Smooth muscle cell (in vitro differentiated cells): ENCODE data around the gene ASB2. TPM values are rescaled to one million over a fixed set of nuclear protein-coding genes. Genes with fewer than 3 reads are reported as not detected.

Source experiments
- DNase-seq: peaks from one replicate; lab custom pipeline; 2025; ENCODE audit not compliant: unreplicated experiment; lab: John Stamatoyannopoulos, UW
- H2AFZ ChIP-seq: fragments of 200-600 bp; sonication (generic); 2 replicates; pipeline ENCODE4 v1.6.0; 2016; ENCODE audit warnings: antibody characterized with exemption, low read depth, mild to moderate bottlenecking
- H3F3A ChIP-seq: fragments of 200-600 bp; sonication (generic); 2 replicates; pipeline ENCODE4 v1.6.0; 2017; ENCODE audit warnings: antibody characterized with exemption, low read depth
- H3K27ac ChIP-seq: fragments of 200-600 bp; sonication (generic); 2 replicates; pipeline ENCODE4 v1.5.1; 2016; ENCODE audit warnings: low read depth, mild to moderate bottlenecking
- H3K27me3 ChIP-seq: fragments of 200-600 bp; sonication (generic); 2 replicates; pipeline ENCODE4 v1.6.1; 2016; ENCODE audit warnings: low read depth, mild to moderate bottlenecking
- H3K36me3 ChIP-seq: fragments of 200-600 bp; sonication (generic); 2 replicates; pipeline ENCODE4 v1.5.1; 2016; ENCODE audit warnings: low read depth
- H3K4me1 ChIP-seq: fragments of 200-600 bp; sonication (generic); 2 replicates; pipeline ENCODE4 v1.5.1; 2016; ENCODE audit warnings: low read depth
- H3K4me2 ChIP-seq: fragments of 200-600 bp; sonication (generic); 2 replicates; pipeline ENCODE4 v1.6.0; 2016; ENCODE audit warnings: mild to moderate bottlenecking
- H3K4me3 ChIP-seq: fragments of 200-600 bp; sonication (generic); 2 replicates; pipeline ENCODE4 v1.5.1; 2016; ENCODE audit warnings: mild to moderate bottlenecking
- H3K79me2 ChIP-seq: fragments of 200-600 bp; sonication (generic); 2 replicates; pipeline ENCODE4 v1.6.0; 2016; ENCODE audit warnings: low read depth, mild to moderate bottlenecking
- H3K9ac ChIP-seq: fragments of 200-600 bp; sonication (generic); 2 replicates; pipeline ENCODE4 v1.6.0; 2016; ENCODE audit warnings: low read depth
- H3K9me3 ChIP-seq: fragments of 200-600 bp; sonication (generic); replicated peaks from 2 replicates; pipeline ENCODE4 v1.5.1; 2016; ENCODE audit warnings: low read depth
- H4K20me1 ChIP-seq: fragments of 200-600 bp; sonication (generic); 2 replicates; pipeline ENCODE4 v1.6.0; 2016; ENCODE audit warnings: low read depth
- CTCF ChIP-seq: fragments of 200-600 bp; sonication (generic); IDR thresholded peaks from 2 replicates; pipeline ENCODE4 v1.5.1; 2017; ENCODE audit warnings: borderline replicate concordance, mild to moderate bottlenecking, antibody characterized with exemption; ENCODE audit not compliant: insufficient read depth, poor library complexity, severe bottlenecking
- WGBS: methylation state at CpG from one replicate; pipeline ENCODE4 v1.1.7; 2016; ENCODE audit warnings: low lambda C conversion rate; 5-methylcytosine and 5-hydroxymethylcytosine counted together
- polyA plus RNA-seq: library from polyadenylated mRNA; unstranded; fragments of >200 nt; fragmentation: Nextera tagmentation; extraction: Ambion mirVana; gene quantifications from 2 replicates; pipeline ENCODE4 v1.2.1, GENCODE V29; 2016
- total RNA-seq: library from RNA; depleted of rRNA; stranded (reverse); fragments of >200 nt; gene quantifications from 2 replicates; pipeline ENCODE4 v1.2.3, GENCODE V29; 2014

The ASB2 gene
- total and polyA plus RNA-seq, 2 experiments from 2014 or later = 0.99 TPM; not detected in 1

DNA sequence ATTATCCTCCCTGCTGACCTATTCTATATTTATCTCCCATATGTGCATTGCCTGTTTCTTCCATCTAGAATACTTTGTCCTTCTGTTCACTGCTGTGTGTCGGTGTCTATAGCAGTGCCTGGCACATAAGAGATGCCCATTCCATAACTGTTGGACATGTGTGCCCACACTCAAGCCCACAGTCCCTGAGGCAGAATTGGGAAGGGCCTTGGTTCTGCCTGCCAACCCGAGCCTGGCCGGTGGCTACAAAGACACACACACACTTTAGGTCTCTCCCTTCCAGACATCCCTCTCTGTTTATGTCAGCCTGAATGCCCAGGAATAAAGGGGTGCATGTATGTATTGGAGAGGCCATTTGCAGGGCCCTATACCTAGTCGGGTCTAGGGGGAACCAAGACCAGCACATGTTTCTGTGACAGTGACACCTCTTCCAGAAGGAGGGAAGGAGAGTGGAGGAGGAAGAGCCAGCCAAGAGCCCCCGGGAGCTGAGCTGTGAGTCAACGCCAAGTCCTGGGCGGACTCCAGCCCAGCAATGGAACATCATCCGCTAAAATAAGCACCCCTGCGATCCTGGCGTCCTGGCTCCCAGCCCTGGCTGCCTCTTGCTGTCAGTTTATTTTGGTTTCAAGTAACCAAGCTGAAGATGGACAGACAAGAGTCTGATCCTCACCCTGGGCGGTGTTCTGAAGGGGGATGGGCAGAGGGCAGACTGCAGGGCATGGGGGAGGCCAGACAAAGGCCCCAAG lies 4.3 kb upstream of the ASB2 start:
- Histone ChIP-seq H3K4me3 (no peak overlapping the region), H3K4me1 (peaks cover 22% of the 10 kb centered on the region), H3K27me3 (no peaks in the 10 kb centered on the region), H3K36me3 (no peaks in the 10 kb centered on the region), H3K9me3 (no peaks in the 10 kb centered on the region), H3K27ac (no peak overlapping the region), H3F3A (no peaks in the 10 kb centered on the region), H4K20me1 (no peaks in the 10 kb centered on the region), H2AFZ (no peak overlapping the region), H3K79me2 (no peaks in the 10 kb centered on the region), H3K9ac (no peak overlapping the region), H3K4me2 (no peak overlapping the region)
- DNase-seq = no peak
- WGBS = 80% methylated on average over 11 of the region's 11 CpGs
- TF ChIP-seq CTCF = no peak

- WGBS = 83% methylated on average over 4 of the region's 4 CpGs
- H3F3A ChIP-seq = no peaks in the 10 kb centered on the region
- no peak overlapping the region for H3K4me2 ChIP-seq
- no peaks in the 10 kb centered on the region for H3K9me3 ChIP-seq
- H3K27me3 ChIP-seq = no peaks in the 10 kb centered on the region
- H3K4me3 ChIP-seq = no peak overlapping the region
- DNase-seq = no peak
- TF ChIP-seq CTCF = no peak
- H3K27ac ChIP-seq = no peak overlapping the region
- H3K4me1 ChIP-seq = peaks cover 14% of the 10 kb centered on the region
- H3K9ac ChIP-seq = no peak overlapping the region
- no peaks in the 10 kb centered on the region for H3K79me2 ChIP-seq
- H3K36me3 ChIP-seq = no peaks in the 10 kb centered on the region
- no peaks in the 10 kb centered on the region for H4K20me1 ChIP-seq
- H2AFZ ChIP-seq = no peak overlapping the region
Observed at GRCh38 chr14:93978735-93979134, 2.4 kb upstream of the ASB2 start.

- Histone ChIP-seq H3K4me1 (peaks cover 17% of the 10 kb centered on the region), H3K27me3 (no peaks in the 10 kb centered on the region), H3K79me2 (no peaks in the 10 kb centered on the region), H4K20me1 (no peaks in the 10 kb centered on the region), H3K4me3 (no peak overlapping the region), H3K27ac (no peak overlapping the region), H3K9me3 (no peaks in the 10 kb centered on the region), H2AFZ (no peak overlapping the region), H3K4me2 (no peak overlapping the region), H3K36me3 (no peaks in the 10 kb centered on the region), H3F3A (no peaks in the 10 kb centered on the region), H3K9ac (no peak overlapping the region)
- no peak for DNase-seq
- 82% methylated on average over 11 of the region's 11 CpGs for whole genome bisulfite sequencing
- TF ChIP-seq CTCF = no peak
Observed at GRCh38 chr14:93977790-93978581, 1.6 kb upstream of the ASB2 start.
